HG02840 (cell line): Measurements from ENCODE around the gene FKBP10.
"Not testable (repeated sequence)": the region's sequence is repeated elsewhere in the genome, so short reads cannot be mapped to it uniquely, and the experiment has no call there.

Experiments used
- ATAC-seq: cut with Tn5 transposase; IDR thresholded peaks from one replicate; pipeline ENCODE4 v1.9.1; 2021; ENCODE audit warnings: mild to moderate bottlenecking, moderate library complexity, moderate number of reproducible peaks; ENCODE audit not compliant: unreplicated experiment, low FRiP score

Gene FKBP10

GRCh38 chr17:41812381-41813151 is at the start of gene FKBP10:
TSS of gene FKBP10 (plus strand) at chr17:41813004. CDS start at chr17:41813035, 31 bp downstream.
- ATAC-seq, result no peak

GRCh38 chr17:41763327-41763726 is 49.5 kb upstream of the FKBP10 start:
- no peak for ATAC-seq

GRCh38 chr17:41766135-41766534 is 46.7 kb upstream of the FKBP10 start:
- ATAC-seq, result no peak

GRCh38 chr17:41767324-41768042 is 45.3 kb upstream of the FKBP10 start:
- no peak for ATAC-seq

GRCh38 chr17:41768682-41769288 is 44.0 kb upstream of the FKBP10 start:
- ATAC-seq, result no peak

GRCh38 chr17:41769346-41769862 is 43.4 kb upstream of the FKBP10 start:
- no peak for ATAC-seq

- ATAC-seq, result no peak
Observed at GRCh38 chr17:41769985-41770384, 42.8 kb upstream of the FKBP10 start.

- no peak for ATAC-seq
Observed at GRCh38 chr17:41771389-41772206, 41.2 kb upstream of the FKBP10 start.

GRCh38 chr17:41772218-41772585 is 40.6 kb upstream of the FKBP10 start:
- no peak for ATAC-seq

- no peak for ATAC-seq
Observed at GRCh38 chr17:41772586-41773189, 40.1 kb upstream of the FKBP10 start.

- no peak for ATAC-seq
Observed at GRCh38 chr17:41773190-41773588, 39.6 kb upstream of the FKBP10 start.

- ATAC-seq, result no peak
Observed at GRCh38 chr17:41773731-41774193, 39.0 kb upstream of the FKBP10 start.

GRCh38 chr17:41775394-41776226 is 37.2 kb upstream of the FKBP10 start:
- no peak for ATAC-seq

- not testable (repeated sequence) for ATAC-seq
Observed at GRCh38 chr17:41776262-41776900, 36.4 kb upstream of the FKBP10 start.

GRCh38 chr17:41777157-41777573 is 35.6 kb upstream of the FKBP10 start:
- ATAC-seq, result no peak

- no peak for ATAC-seq
Observed at GRCh38 chr17:41777574-41778188, 35.1 kb upstream of the FKBP10 start.

GRCh38 chr17:41779954-41780353 is 32.9 kb upstream of the FKBP10 start:
- no peak for ATAC-seq
